Left lobe of liver (tissue), 2 donors: ENCODE results near the gene ENAH. TPM values are rescaled to one million over a fixed set of nuclear protein-coding genes. Genes with fewer than 3 reads are reported as not detected.
A peak's percentile ranks its signal among the peaks of the same experiment; 100 is the strongest.
"Not testable (repeated sequence)": the region's sequence is repeated elsewhere in the genome, so short reads cannot be mapped to it uniquely, and the experiment has no call there.

Source experiments
- ATAC-seq: fragments of 200-7000 bp; cut with Tn5 transposase; one replicate; pipeline ENCODE4 v1.9.1; 2020; ENCODE audit warnings: mild to moderate bottlenecking, moderate library complexity
- DNase-seq: peaks from one replicate; pipeline ENCODE4 v3.0.0-alpha.2; 2020; ENCODE audit warnings: low spot score
- total RNA-seq: library from RNA; stranded (reverse); gene quantifications from one replicate; pipeline ENCODE4 v1.2.1, GENCODE V29; 2021
- donor health status: DM: no; HTN: no; CAD: no; lungs with moderate emphysema.
- donor health status: DM: no; HTN: yes; CAD: no.

Gene ENAH
- 21.3 TPM for total RNA-seq

GRCh38 chr1:225652729-225653462 lies at the start of gene ENAH:
ENAH (minus strand) TSS chr1:225653123; CDS start chr1:225652690, 433 bp downstream.
- DNase-seq (peak; percentile 81), ATAC-seq (peak; percentile 90)

GRCh38 chr1:225700889-225701465 lies 48.1 kb upstream of the ENAH start:
- no peak for DNase-seq
- no peak for ATAC-seq

GRCh38 chr1:225700164-225700821 lies 47.4 kb upstream of the ENAH start:
- ATAC-seq, result no peak

GRCh38 chr1:225699336-225699735 lies 46.4 kb upstream of the ENAH start:
- DNase-seq, result no peak
- no peak for ATAC-seq

More at GRCh38 chr1:225700164-225700821, 47.4 kb upstream of the ENAH start:
- no peak for DNase-seq

GRCh38 chr1:225698194-225698593 lies 45.3 kb upstream of the ENAH start:
- ATAC-seq, DNase-seq: not testable (repeated sequence)

- DNase-seq (no peak), ATAC-seq (no peak)
Observed at GRCh38 chr1:225697428-225697827, 44.5 kb upstream of the ENAH start.

- DNase-seq (no peak), ATAC-seq (peak; percentile 16)
Observed at GRCh38 chr1:225695578-225696337, 42.8 kb upstream of the ENAH start.

- peak; percentile 90 for ATAC-seq
- DNase-seq, result peak; percentile 74
Observed at GRCh38 chr1:225694151-225694603, 41.3 kb upstream of the ENAH start.

- not testable (repeated sequence) for ATAC-seq, DNase-seq
Observed at GRCh38 chr1:225693697-225694096, 40.8 kb upstream of the ENAH start.

- peak; percentile 84 for DNase-seq
- ATAC-seq, result peak; percentile 74
Observed at GRCh38 chr1:225693085-225693696, 40.3 kb upstream of the ENAH start.

- ATAC-seq (no peak), DNase-seq (no peak)
Observed at GRCh38 chr1:225692517-225692879, 39.6 kb upstream of the ENAH start.

- DNase-seq (no peak), ATAC-seq (no peak)
Observed at GRCh38 chr1:225691861-225692516, 39.1 kb upstream of the ENAH start.

- ATAC-seq, result peak; percentile 24
- DNase-seq, result no peak
Observed at GRCh38 chr1:225691377-225691776, 38.5 kb upstream of the ENAH start.

- ATAC-seq (no peak), DNase-seq (no peak)
Observed at GRCh38 chr1:225689882-225690459, 37.0 kb upstream of the ENAH start.

GRCh38 chr1:225688345-225688744 lies 35.4 kb upstream of the ENAH start:
- DNase-seq, result no peak
- ATAC-seq, result no peak

- ATAC-seq, result no peak
- DNase-seq, result no peak
Observed at GRCh38 chr1:225685476-225686176, 32.7 kb upstream of the ENAH start.

- no peak for DNase-seq
- ATAC-seq, result no peak
Observed at GRCh38 chr1:225684741-225685140, 31.8 kb upstream of the ENAH start.

- no peak for ATAC-seq
- no peak for DNase-seq
Observed at GRCh38 chr1:225681231-225681630, 28.3 kb upstream of the ENAH start.

- DNase-seq (no peak), ATAC-seq (no peak)
Observed at GRCh38 chr1:225678545-225678944, 25.6 kb upstream of the ENAH start.
